Omental fat pad (tissue), 4 donors: ENCODE data around the gene MLANA. TPM values are rescaled to one million over a fixed set of nuclear protein-coding genes. Genes with fewer than 3 reads are reported as not detected.

Experiments used
- ATAC-seq: fragments of 150-250 bp; one replicate; pipeline ENCODE4 v1.9.1; 2016; ENCODE audit warnings: mild to moderate bottlenecking, moderate library complexity; ENCODE audit not compliant: low FRiP score
- DNase-seq: peaks from one replicate; pipeline ENCODE4 v3.0.0-alpha.2; 2019; ENCODE audit warnings: low spot score
- total RNA-seq, 4 donors: library from RNA; depleted of rRNA; stranded (reverse); fragments of >200 nt; gene quantifications; one replicate each; pipeline ENCODE4 v1.1.0, GENCODE V29; 2016
- TF ChIP-seq, protein P1 (sequence below), 3 donors: fragments of 450-650 bp; IDR thresholded peaks; one replicate each; pipeline ENCODE4 v1.5.1; 2016 to 2017; ENCODE audit warnings: antibody characterized with exemption in 3 of 3, mild to moderate bottlenecking in 3 of 3, moderate library complexity in 2 of 3

Gene MLANA
- total RNA-seq, 4 donors from 2014 or later: not detected

DNA sequence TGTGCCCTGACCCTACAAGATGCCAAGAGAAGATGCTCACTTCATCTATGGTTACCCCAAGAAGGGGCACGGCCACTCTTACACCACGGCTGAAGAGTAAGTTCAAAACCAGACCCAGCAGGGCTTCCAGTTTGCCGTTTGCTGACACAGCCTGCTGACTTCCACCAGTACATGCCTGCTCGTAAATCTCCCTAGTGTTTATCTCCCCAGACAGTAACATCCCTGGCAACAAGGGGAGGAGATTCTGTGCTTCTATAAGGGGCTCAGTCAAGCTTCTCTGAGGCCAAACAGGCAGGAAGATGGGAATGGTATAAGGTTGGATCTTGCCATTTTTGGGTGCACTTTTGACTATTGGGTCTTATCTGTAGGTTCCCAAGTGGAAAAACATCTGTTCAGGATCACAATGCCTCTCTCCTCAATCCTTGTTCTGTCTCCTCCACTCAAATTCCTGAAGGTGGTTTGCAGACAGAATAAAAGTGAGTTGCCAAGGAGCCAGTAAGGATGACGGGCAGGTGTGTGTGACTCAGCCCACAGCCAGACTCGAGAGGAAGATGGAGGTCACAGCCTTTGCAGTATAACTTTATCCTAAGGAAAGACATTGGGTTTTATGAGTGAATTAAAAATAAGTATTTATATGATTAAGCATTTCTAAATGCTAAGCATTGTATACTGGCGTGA is 1.9 kb downstream of the MLANA start:
- ATAC-seq (no peak), DNase-seq (no peak)
- TF ChIP-seq, protein P1, sequence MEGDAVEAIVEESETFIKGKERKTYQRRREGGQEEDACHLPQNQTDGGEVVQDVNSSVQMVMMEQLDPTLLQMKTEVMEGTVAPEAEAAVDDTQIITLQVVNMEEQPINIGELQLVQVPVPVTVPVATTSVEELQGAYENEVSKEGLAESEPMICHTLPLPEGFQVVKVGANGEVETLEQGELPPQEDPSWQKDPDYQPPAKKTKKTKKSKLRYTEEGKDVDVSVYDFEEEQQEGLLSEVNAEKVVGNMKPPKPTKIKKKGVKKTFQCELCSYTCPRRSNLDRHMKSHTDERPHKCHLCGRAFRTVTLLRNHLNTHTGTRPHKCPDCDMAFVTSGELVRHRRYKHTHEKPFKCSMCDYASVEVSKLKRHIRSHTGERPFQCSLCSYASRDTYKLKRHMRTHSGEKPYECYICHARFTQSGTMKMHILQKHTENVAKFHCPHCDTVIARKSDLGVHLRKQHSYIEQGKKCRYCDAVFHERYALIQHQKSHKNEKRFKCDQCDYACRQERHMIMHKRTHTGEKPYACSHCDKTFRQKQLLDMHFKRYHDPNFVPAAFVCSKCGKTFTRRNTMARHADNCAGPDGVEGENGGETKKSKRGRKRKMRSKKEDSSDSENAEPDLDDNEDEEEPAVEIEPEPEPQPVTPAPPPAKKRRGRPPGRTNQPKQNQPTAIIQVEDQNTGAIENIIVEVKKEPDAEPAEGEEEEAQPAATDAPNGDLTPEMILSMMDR (IDR thresholded peaks at IDR 0.05): no peak

DNA sequence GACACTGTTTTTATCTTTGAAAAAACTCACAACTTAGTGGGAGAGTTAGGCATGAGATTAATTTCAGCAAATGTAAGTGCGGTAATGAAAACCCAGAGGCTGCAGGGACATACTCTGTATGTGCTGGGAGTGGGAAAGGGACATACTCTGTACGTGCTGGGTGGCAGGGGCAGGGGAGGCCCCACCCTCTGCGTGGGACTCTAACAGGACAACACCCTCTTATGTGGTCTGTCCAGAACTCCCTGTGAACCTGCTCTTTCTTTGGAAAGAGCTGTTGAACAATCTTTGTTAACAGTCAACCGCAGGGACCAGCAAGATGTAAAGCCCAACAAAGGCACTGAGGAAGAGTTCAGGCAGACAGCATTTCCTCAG is 2.4 kb downstream of the MLANA start:
- TF ChIP-seq, protein P1 (IDR thresholded peaks at IDR 0.05): no peak
- no peak for DNase-seq
- ATAC-seq: no peak

DNA sequence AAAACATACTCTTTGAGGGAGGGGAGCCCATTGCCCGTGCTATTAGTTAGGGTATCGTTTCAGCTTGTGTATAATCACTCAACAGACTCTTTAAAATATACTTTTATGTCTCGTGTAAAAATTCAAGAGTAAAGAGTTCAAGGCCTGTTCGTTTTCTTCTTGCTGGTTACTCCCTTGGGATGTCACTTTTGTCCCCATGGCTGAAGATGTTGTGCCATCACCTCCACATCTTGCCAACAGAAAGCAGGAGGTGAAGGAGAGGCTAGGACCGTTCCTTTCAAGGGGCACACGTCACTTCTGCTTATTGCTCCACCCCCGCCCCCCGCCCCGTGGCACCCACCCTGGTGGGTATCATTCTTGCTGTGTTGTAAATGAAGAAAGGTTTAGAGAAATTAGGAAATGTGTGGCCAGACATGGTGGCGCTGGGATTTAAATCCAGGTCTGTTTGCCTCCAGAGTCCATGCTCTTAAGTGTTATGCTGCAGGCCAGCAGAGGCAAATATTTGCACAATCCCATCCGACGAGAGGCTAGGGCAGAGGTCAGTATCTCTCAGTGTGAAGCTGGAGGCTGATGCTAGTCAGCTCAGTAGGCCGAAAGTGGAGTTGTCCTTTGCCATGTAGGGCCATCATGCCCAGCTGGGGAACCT is 3.0 kb downstream of the MLANA start:
- DNase-seq (no peak), ATAC-seq (no peak)
- TF ChIP-seq, protein P1 (IDR thresholded peaks at IDR 0.05): no peak

DNA sequence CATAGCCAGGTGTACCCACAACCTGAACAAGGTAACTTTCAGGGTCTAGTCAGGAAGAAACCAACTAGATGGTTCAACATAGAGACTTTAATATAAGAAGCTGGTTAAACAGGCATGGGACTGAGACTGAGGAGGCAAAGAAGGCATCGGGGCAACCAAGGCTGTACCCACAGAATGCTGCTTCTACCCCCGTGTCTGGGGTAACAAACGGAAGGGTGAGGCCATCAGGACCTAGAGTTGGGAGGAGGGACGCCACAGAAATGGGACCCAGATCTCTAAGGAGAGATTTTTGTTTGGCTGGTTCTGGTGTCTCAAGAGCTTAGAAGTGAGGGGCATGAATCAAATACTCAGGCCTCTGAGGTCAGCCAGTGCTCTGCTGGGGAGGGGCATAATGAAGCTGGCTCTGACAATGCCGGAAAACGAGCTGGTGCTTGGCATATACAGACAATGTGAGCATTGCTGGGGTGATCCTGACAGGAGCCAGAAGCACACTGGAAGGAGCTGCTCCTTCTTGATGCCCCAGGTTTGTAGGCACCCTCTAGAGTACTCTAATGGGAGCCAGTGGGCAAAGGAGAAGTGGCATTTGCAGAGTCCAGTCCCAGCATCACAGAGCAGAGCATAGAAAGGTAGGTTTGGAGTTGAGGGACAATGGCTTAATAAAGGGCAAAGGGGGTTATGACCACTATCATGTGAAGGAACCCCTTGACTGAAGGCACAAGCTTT is 3.7 kb downstream of the MLANA start:
- DNase-seq (no peak), ATAC-seq (no peak)

DNA sequence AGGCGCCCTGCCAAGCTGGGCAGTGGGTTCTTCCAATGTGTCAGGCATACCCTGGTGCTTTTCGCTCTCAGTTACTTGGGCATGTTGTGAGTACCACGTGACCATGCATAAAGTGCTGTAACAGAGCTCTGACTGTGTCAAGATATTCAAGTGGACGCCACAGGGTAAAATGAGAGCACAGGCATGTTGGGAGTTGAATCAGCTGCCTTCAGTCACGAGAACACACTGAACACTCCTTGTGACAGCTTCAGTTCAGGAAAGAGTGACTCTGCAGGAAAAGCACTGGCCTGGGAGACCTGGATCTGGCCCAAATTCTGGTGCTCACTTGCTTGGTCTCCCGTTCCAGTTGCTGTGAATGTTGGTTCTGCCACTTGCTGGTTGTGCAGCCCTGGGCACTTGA is 5.1 kb downstream of the MLANA start:
- DNase-seq: no peak

More for the DNA sequence above, 3.7 kb downstream of the MLANA start:
- TF ChIP-seq, protein P1 (IDR thresholded peaks at IDR 0.05): no peak

DNA sequence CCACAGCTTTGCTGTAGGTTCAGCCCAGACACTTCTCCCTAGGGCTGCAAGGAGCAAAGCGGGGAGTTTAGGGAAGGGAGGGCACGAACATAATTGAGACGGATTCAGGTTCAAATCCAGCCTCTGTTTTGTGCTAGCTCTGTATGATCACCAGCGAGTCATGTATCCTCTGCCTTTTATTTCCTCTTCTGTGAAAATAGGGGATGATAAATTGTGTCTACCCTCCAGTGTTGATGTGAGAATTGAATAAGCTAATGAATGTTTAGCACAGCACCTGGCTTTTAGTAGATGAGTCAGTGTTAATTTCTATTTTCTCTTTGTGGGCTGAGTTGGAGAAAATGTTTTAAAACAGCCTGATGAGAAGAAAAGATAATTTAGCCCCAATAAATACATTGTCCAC is 6.2 kb downstream of the MLANA start:
- TF ChIP-seq, protein P1 (IDR thresholded peaks at IDR 0.05): no peak
- no peak for ATAC-seq

More for the DNA sequence above, 5.1 kb downstream of the MLANA start:
- no peak for ATAC-seq
- TF ChIP-seq, protein P1 (IDR thresholded peaks at IDR 0.05): no peak

More for the DNA sequence above, 6.2 kb downstream of the MLANA start:
- no peak for DNase-seq
